Smooth muscle cell (in vitro differentiated cells): ENCODE data around the gene SCO2. TPM values are rescaled to one million over a fixed set of nuclear protein-coding genes. Genes with fewer than 3 reads are reported as not detected.

ENCODE experiments used
- DNase-seq: peaks from one replicate; lab custom pipeline; 2025; ENCODE audit not compliant: unreplicated experiment; lab: John Stamatoyannopoulos, UW
- H2AFZ ChIP-seq: fragments of 200-600 bp; sonication (generic); 2 replicates; pipeline ENCODE4 v1.6.0; 2016; ENCODE audit warnings: antibody characterized with exemption, low read depth, mild to moderate bottlenecking
- H3F3A ChIP-seq: fragments of 200-600 bp; sonication (generic); 2 replicates; pipeline ENCODE4 v1.6.0; 2017; ENCODE audit warnings: antibody characterized with exemption, low read depth
- H3K27ac ChIP-seq: fragments of 200-600 bp; sonication (generic); 2 replicates; pipeline ENCODE4 v1.5.1; 2016; ENCODE audit warnings: low read depth, mild to moderate bottlenecking
- H3K27me3 ChIP-seq: fragments of 200-600 bp; sonication (generic); 2 replicates; pipeline ENCODE4 v1.6.1; 2016; ENCODE audit warnings: low read depth, mild to moderate bottlenecking
- H3K36me3 ChIP-seq: fragments of 200-600 bp; sonication (generic); 2 replicates; pipeline ENCODE4 v1.5.1; 2016; ENCODE audit warnings: low read depth
- H3K4me1 ChIP-seq: fragments of 200-600 bp; sonication (generic); 2 replicates; pipeline ENCODE4 v1.5.1; 2016; ENCODE audit warnings: low read depth
- H3K4me2 ChIP-seq: fragments of 200-600 bp; sonication (generic); 2 replicates; pipeline ENCODE4 v1.6.0; 2016; ENCODE audit warnings: mild to moderate bottlenecking
- H3K4me3 ChIP-seq: fragments of 200-600 bp; sonication (generic); 2 replicates; pipeline ENCODE4 v1.5.1; 2016; ENCODE audit warnings: mild to moderate bottlenecking
- H3K79me2 ChIP-seq: fragments of 200-600 bp; sonication (generic); 2 replicates; pipeline ENCODE4 v1.6.0; 2016; ENCODE audit warnings: low read depth, mild to moderate bottlenecking
- H3K9ac ChIP-seq: fragments of 200-600 bp; sonication (generic); 2 replicates; pipeline ENCODE4 v1.6.0; 2016; ENCODE audit warnings: low read depth
- H3K9me3 ChIP-seq: fragments of 200-600 bp; sonication (generic); replicated peaks from 2 replicates; pipeline ENCODE4 v1.5.1; 2016; ENCODE audit warnings: low read depth
- H4K20me1 ChIP-seq: fragments of 200-600 bp; sonication (generic); 2 replicates; pipeline ENCODE4 v1.6.0; 2016; ENCODE audit warnings: low read depth
- WGBS: methylation state at CpG from one replicate; pipeline ENCODE4 v1.1.7; 2016; ENCODE audit warnings: low lambda C conversion rate; 5-methylcytosine and 5-hydroxymethylcytosine counted together
- polyA plus RNA-seq: library from polyadenylated mRNA; unstranded; fragments of >200 nt; fragmentation: Nextera tagmentation; extraction: Ambion mirVana; gene quantifications from 2 replicates; pipeline ENCODE4 v1.2.1, GENCODE V29; 2016
- total RNA-seq: library from RNA; depleted of rRNA; stranded (reverse); fragments of >200 nt; gene quantifications from 2 replicates; pipeline ENCODE4 v1.2.3, GENCODE V29; 2014
- TF ChIP-seq, protein P1 (sequence below): fragments of 200-600 bp; sonication (generic); IDR thresholded peaks from 2 replicates; pipeline ENCODE4 v1.5.1; 2017; ENCODE audit warnings: borderline replicate concordance, mild to moderate bottlenecking, antibody characterized with exemption; ENCODE audit not compliant: insufficient read depth, poor library complexity, severe bottlenecking

SCO2 gene
- total and polyA plus RNA-seq, 2 experiments from 2014 or later = 1.5 to 22.6 TPM

- no peaks in the 10 kb centered on the region for H3K9me3 ChIP-seq
- H3K27me3 ChIP-seq = no peaks in the 10 kb centered on the region
- WGBS = 94% methylated on average over 10 of the region's 10 CpGs
- H3K36me3 ChIP-seq = no peaks in the 10 kb centered on the region
- no peaks in the 10 kb centered on the region for H4K20me1 ChIP-seq
- peaks cover 3% of the 10 kb centered on the region for H3K4me1 ChIP-seq
- H3K27ac ChIP-seq = no peak overlapping the region
- H3K4me3 ChIP-seq = no peak overlapping the region
- H3K9ac ChIP-seq = no peak overlapping the region
- H3F3A ChIP-seq = peaks cover 5% of the 10 kb centered on the region
- H3K79me2 ChIP-seq = peaks cover 5% of the 10 kb centered on the region
- TF ChIP-seq, protein P1, sequence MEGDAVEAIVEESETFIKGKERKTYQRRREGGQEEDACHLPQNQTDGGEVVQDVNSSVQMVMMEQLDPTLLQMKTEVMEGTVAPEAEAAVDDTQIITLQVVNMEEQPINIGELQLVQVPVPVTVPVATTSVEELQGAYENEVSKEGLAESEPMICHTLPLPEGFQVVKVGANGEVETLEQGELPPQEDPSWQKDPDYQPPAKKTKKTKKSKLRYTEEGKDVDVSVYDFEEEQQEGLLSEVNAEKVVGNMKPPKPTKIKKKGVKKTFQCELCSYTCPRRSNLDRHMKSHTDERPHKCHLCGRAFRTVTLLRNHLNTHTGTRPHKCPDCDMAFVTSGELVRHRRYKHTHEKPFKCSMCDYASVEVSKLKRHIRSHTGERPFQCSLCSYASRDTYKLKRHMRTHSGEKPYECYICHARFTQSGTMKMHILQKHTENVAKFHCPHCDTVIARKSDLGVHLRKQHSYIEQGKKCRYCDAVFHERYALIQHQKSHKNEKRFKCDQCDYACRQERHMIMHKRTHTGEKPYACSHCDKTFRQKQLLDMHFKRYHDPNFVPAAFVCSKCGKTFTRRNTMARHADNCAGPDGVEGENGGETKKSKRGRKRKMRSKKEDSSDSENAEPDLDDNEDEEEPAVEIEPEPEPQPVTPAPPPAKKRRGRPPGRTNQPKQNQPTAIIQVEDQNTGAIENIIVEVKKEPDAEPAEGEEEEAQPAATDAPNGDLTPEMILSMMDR = no peak
- no peak for DNase-seq
- H3K4me2 ChIP-seq = peak overlapping the region; percentile 88
- no peak overlapping the region for H2AFZ ChIP-seq
Observed at GRCh38 chr22:50483106-50483505, 42.3 kb downstream of the SCO2 start.

- no peaks in the 10 kb centered on the region for H3K9me3 ChIP-seq
- H3K36me3 ChIP-seq = no peaks in the 10 kb centered on the region
- no peak for DNase-seq
- no peak overlapping the region for H2AFZ ChIP-seq
- no peaks in the 10 kb centered on the region for H4K20me1 ChIP-seq
- peaks cover 5% of the 10 kb centered on the region for H3F3A ChIP-seq
- peak overlapping the region; percentile 73 for H3K9ac ChIP-seq
- no peaks in the 10 kb centered on the region for H3K27me3 ChIP-seq
- WGBS = 83% methylated on average over 30 of the region's 35 CpGs
- peak overlapping the region; percentile 88 for H3K4me2 ChIP-seq
- H3K27ac ChIP-seq = no peak overlapping the region
- peaks cover 3% of the 10 kb centered on the region for H3K4me1 ChIP-seq
- peak overlapping the region; percentile 59 for H3K4me3 ChIP-seq
- TF ChIP-seq, protein P1 = no peak
- peaks cover 5% of the 10 kb centered on the region for H3K79me2 ChIP-seq
Observed at GRCh38 chr22:50482107-50483074, 43.0 kb downstream of the SCO2 start.

GRCh38 chr22:50481440-50482106, 43.8 kb downstream of the SCO2 start, which contains the start of gene ADM2:
Gene ADM2, plus strand, starts transcription at chr22:50481543. Its CDS starts 305 bp downstream, at chr22:50481848.
- peak within 1 kb of the TSS; percentile 59 for H3K4me3 ChIP-seq
- H3K27ac ChIP-seq = no peak within 1 kb of the TSS
- H3K79me2 ChIP-seq = peaks cover 5% of the 10 kb centered on the region
- no peaks in the 10 kb centered on the region for H3K27me3 ChIP-seq
- 10% methylated on average over 21 of the region's 70 CpGs for WGBS
- peaks cover 5% of the 10 kb centered on the region for H3F3A ChIP-seq
- no peaks in the 10 kb centered on the region for H4K20me1 ChIP-seq
- H3K9ac ChIP-seq = peak within 1 kb of the TSS; percentile 73
- TF ChIP-seq, protein P1 = no peak
- DNase-seq = peak; percentile 40
- no peaks in the 10 kb centered on the region for H3K36me3 ChIP-seq
- H3K9me3 ChIP-seq = no peaks in the 10 kb centered on the region
- peak within 1 kb of the TSS; percentile 88 for H3K4me2 ChIP-seq
- H2AFZ ChIP-seq = peak within 1 kb of the TSS; percentile 75
- H3K4me1 ChIP-seq = peaks cover 3% of the 10 kb centered on the region
